Ovary (tissue), 3 donors: ENCODE measurements around the gene ITGAX.

Experiments
- EP300 ChIP-seq: sonication (generic); formaldehyde crosslinking; IDR thresholded peaks from one replicate; pipeline ENCODE4 v1.6.1; 2017; ENCODE audit warnings: antibody characterized with exemption
- POLR2A ChIP-seq: fragments of 450-650 bp; IDR thresholded peaks from one replicate; pipeline ENCODE4 v1.6.1; 2017; ENCODE audit warnings: antibody characterized with exemption, mild to moderate bottlenecking, moderate library complexity
- TF ChIP-seq, protein P1 (sequence below), 3 donors: fragments of 450-650 bp in 2 of 3; fragments of 200-600 bp in 1 of 3; IDR thresholded peaks; one replicate each; pipeline versions ENCODE4 v1.5.1 to v1.8.0; 2016 to 2022; ENCODE audit warnings: antibody characterized with exemption in 3 of 3, mild to moderate bottlenecking in 1 of 3
- donor health status: DM: no; HTN: no; CAD: no.

DNA sequence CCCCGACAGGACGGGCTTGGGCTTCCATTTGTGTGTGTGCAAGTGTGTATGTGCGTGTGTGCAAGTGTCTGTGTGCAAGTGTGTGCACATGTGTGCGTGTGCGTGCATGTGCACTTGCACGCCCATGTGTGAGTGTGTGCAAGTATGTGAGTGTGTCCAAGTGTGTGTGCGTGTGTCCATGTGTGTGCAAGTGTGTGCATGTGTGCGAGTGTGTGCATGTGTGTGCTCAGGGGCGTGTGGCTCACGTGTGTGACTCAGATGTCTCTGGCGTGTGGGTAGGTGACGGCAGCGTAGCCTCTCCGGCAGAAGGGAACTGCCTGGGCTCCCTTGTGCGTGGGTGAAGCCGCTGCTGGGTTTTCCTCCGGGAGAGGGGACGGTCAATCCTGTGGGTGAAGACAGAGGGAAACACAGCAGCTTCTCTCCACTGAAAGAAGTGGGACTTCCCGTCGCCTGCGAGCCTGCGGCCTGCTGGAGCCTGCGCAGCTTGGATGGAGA lies 23.1 kb upstream of the ITGAX start:
- TF ChIP-seq POLR2A (no peak), EP300 (no peak)
- TF ChIP-seq, protein P1, sequence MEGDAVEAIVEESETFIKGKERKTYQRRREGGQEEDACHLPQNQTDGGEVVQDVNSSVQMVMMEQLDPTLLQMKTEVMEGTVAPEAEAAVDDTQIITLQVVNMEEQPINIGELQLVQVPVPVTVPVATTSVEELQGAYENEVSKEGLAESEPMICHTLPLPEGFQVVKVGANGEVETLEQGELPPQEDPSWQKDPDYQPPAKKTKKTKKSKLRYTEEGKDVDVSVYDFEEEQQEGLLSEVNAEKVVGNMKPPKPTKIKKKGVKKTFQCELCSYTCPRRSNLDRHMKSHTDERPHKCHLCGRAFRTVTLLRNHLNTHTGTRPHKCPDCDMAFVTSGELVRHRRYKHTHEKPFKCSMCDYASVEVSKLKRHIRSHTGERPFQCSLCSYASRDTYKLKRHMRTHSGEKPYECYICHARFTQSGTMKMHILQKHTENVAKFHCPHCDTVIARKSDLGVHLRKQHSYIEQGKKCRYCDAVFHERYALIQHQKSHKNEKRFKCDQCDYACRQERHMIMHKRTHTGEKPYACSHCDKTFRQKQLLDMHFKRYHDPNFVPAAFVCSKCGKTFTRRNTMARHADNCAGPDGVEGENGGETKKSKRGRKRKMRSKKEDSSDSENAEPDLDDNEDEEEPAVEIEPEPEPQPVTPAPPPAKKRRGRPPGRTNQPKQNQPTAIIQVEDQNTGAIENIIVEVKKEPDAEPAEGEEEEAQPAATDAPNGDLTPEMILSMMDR (IDR thresholded peaks at IDR 0.05): no peak
